ENCODE data around the gene BAD.

Gene BAD

DNA sequence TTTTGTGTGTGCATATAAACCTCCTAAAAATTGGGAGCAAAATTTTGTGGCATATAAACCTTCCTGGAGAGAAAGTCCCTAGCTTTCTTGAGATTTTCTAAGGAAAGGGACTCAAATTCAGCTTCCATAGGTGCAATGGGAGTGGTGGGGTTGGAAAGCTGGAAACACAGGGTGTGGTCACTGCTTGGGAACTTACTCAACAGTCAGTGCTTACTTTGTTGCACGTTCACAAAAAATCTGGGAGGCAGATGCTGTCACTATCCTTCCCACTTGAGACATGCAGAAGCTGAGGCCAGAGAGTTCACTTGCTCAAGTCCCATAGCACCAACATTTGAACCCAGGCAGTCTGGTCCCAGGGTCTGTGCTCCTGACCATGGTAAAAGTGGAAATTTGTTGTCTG lies 11.8 kb upstream of the BAD start:
- no peak for DNase-seq (ENCODE audit: low read depth in 2 of 2)

DNA sequence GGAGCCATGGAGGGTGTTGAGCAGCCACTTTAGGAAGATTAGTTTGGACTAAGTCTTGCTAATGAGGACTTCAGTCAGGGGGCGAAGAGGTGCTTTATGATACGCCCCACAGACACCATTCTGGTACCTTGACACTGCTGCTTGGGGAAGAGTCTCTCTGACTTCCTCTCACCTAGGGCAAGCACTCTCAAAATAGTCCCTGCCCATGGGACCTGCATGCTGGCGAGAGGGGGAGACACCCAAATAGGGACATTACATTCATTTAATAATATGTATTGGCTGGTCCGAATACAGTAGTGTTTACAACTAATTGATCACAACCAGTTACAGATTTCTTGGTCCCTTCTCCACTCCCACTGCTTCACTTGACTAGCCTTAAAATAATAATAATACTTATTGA lies 11.3 kb upstream of the BAD start:
- no peak for DNase-seq (ENCODE audit: low read depth in 2 of 2)

DNA sequence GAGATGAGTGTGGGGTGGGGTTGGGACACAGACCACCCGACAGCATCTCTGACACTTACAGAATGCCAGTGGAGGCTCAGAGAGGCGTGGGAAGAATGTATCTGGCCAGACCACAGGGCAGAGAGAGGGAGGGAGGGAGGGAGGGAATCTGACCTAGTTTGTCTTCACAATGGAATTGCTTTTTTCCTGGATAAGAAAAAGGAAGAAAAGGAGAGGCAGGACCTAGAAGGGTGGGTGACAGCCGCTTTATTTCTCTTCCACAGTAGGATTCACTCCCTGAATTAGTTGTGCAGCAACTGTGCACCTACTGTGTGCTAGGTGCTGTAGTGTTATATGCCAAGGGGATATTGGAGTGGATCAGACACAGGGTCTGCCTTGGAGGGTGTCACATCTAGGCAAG lies 10.3 kb upstream of the BAD start:
- no peak for DNase-seq (ENCODE audit: low read depth in 2 of 2)

DNA sequence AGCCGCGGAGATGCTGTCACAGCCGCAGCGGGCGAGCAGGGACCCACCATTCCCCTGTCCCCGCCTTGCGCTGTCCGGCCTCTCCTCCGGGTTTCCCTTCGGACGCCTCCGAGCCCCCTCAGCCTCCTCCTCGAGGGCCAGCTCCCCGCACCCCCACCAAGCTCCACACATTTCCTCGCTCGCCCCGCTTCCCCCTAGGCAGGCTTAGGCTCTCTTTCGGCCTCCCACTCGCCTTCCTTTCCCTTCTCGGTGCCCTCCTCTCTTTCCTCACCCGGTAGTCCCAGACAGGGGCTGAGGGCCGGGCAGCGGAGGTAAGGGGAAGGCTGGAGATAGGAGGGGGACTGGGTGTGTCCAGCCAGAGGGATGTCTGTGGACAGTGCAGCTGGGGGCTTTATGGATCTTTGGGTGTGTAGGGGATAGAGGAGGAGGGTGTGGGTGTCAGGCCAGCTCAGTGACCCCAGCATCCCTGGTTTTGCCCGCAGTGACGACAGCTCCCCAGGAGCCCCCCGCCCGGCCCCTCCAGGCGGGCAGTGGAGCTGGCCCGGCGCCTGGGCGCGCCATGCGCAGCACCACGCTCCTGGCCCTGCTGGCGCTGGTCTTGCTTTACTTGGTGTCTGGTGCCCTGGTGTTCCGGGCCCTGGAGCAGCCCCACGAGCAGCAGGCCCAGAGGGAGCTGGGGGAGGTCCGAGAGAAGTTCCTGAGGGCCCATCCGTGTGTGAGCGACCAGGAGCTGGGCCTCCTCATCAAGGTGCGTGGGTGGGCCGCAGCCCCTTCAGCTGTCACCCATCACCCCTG lies 8.2 kb upstream of the BAD start:
- DNase-seq (ENCODE audit: low read depth in 2 of 2), result no peak

DNA sequence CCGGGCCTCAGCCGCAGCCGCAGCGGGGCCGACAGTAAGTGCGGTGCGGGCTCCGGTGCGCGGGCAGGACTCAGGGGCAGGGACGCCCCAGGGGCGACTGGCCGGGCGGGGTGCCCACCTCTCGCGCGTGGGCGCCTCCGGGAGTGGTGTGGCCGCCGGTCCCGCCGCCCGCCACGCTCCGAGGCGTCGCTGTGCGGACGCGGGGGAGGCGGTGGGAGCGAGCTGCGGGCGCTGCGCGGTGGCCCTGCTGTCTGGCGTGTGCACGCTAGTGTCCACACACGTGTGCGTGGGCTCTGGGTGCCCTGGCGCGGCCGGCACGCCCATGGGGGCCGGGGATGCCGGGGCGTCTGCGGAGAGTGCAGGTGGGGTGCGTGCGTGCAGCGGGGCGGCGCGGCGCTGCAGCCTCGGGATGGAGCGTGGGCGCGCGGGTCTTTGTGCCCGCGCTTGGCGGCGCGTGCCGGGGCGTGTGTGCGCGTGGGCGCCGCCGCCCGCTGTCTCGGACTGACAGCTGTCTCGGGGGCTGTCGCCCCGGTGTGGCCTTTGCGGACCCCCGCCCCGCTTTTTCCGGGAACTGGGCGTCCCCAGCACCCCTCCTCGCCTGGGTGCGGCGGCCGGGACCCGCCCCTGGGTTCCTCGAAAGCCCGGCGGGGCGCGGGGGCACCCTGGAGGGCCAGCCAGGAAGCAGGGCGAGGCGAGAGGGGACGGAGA lies 7.4 kb upstream of the BAD start:
- no peak for DNase-seq (ENCODE audit: low read depth in 2 of 2)

DNA sequence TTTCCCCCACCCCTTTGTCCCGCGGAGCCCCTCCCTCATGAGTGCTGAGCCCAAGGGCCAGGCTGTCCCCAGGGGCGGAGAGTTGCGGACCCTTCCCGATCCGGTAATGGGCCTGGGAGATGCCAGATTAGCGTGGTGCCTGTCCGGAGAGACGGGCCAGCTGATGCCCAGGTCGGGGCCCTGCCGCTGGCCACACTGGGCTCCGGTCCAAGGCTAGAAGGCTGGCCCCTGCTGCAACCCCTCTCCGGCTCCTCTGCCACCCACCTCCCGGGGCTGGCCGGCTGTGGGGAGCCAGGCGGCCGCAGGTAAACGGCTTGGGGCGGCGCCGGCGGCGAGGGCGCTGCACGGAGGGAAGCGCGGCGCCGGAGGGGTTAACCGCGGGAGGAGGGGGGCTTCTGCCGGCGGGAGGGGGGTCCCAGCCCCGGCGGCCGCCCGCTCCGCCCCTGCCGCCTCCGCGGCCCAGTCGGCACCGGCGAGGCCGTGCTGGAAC lies 6.8 kb upstream of the BAD start, which contains the start of gene KCNK4:
KCNK4 (plus strand) TSS at position 41 of the 490 bp plus-strand sequence. CDS start 1,717 bp downstream, outside the sequence.
- no peak for DNase-seq (ENCODE audit: low read depth in 2 of 2)

DNA sequence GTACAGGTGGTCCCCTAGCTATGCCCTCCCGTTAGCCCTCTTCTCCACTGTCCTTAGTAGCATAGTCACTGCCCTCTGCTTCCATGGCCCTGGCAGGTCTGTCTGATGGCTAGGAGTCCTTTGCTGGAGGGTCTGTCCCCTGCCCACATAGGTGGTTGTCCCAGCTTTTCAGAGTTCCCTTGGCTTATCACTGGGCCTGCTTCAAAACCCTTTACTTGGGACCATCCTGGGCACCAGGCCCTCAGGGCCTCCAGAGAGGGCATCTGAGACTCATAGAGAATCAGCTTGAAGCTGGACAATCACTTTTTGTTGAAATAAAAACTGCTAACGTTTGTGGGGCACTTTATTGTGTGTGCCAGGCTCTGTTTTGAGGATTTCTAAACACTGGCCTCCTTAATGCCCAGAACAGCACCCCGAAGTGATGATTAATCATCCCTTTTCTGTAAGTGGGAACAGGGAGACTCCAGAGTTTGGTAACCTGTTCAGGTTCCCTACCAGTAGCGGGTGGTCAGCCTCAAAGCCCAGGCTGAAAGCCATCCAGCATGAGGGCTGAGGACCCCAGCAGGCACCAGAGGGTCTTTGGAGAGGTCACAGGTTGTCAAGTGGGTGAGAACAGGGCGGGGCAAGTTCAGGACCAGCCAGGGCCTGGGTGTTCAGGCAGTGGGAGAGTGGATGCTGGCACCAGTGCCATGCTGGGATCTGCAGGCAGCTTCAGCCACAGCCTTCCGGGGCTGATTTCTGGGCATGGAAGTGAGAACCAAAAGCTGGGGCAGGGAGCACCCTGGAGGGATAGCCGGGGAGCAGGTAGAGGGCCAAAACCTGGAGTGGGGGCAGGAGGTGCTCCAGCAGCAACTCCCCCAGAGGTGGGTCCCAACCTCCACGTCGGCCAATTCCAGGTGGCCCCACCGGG lies 6.1 kb upstream of the BAD start:
- no peak for DNase-seq (ENCODE audit: low read depth in 2 of 2)

DNA sequence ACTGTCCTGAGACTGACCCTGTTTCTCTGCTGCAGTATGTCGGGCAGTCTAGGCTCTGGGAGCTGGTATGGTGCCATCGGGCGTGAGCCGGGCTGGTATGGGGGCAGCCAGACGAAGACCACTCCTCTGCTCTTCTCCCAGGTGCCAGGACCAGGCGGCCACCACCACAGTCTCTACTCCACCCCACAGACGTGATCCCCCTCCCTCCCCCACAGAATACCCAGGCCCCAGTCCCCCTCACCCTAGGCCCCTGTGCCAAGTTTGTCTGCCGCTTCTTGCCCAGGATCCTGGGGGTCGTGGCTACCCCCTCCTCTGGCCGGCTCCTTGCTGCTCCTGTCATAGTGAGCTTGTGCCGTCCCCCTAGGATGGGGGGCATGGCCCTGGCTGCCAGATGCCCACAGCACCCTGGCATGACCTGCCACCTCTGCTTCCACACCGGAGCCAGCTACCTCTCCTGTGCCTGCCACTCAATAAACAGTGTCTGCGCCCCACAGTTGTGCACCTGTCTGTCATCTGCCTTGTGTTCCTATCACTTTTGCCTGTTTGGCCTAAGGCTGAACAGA lies 4.6 kb upstream of the BAD start:
- DNase-seq (ENCODE audit: low read depth in 2 of 2), result no peak

DNA sequence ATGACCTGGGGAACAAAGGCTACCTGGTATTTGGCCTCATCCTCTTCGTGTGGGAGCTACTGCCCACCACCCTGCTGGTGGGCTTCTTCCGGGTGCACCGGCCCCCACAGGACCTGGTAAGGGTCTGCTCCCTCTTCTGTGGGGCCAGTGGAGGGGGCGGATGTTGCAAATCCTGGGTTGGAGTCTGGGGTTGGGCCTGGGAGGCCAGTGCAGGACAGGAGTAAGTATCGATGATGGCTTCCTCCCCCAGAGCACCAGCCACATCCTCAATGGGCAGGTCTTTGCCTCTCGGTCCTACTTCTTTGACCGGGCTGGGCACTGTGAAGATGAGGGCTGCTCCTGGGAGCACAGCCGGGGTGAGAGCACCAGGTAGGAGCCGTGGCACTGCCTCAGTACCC lies 3.9 kb upstream of the BAD start:
- no peak for DNase-seq (ENCODE audit: low read depth in 2 of 2)

DNA sequence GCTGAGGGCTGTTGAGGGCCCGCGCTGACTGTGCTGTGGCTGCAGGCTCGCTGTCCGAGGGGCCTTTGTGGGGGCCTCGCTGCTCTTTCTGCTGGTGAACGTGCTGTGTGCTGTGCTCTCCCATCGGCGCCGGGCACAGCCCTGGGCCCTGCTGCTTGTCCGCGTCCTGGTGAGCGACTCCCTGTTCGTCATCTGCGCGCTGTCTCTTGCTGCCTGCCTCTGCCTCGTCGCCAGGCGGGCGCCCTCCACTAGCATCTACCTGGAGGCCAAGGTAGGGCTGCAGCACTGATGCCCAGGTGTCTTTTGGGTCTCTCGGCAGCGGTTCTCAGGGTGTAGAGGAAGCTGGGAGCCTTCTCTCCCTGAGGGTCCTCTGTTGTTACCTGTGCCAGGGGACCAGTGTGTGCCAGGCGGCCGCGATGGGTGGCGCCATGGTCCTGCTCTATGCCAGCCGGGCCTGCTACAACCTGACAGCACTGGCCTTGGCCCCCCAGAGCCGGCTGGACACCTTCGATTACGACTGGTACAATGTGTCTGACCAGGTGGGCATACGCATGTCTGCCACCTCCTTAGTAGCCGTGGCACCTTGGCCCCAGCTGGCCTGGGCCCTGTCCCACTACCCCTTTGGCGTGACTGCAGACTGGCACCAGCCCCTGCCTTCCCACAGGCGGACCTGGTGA lies 3.3 kb upstream of the BAD start:
- DNase-seq (ENCODE audit: low read depth in 2 of 2), result no peak

DNA sequence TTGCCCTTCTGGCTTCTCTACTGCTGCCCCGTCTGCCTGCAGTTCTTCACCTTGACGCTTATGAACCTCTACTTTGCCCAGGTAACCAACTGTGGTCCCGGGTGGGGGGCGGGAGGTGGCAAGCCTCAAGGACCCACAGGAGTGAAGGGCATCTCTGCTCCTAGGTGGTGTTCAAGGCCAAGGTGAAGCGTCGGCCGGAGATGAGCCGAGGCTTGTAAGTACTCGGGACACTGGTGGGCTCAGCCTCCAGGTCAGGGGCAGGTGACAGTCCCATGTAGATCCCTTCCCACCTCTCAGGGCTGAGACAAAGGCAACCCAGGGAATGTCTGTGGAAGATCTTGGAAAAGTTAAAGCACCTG lies 2.3 kb upstream of the BAD start:
- DNase-seq (ENCODE audit: low read depth in 2 of 2), result no peak

DNA sequence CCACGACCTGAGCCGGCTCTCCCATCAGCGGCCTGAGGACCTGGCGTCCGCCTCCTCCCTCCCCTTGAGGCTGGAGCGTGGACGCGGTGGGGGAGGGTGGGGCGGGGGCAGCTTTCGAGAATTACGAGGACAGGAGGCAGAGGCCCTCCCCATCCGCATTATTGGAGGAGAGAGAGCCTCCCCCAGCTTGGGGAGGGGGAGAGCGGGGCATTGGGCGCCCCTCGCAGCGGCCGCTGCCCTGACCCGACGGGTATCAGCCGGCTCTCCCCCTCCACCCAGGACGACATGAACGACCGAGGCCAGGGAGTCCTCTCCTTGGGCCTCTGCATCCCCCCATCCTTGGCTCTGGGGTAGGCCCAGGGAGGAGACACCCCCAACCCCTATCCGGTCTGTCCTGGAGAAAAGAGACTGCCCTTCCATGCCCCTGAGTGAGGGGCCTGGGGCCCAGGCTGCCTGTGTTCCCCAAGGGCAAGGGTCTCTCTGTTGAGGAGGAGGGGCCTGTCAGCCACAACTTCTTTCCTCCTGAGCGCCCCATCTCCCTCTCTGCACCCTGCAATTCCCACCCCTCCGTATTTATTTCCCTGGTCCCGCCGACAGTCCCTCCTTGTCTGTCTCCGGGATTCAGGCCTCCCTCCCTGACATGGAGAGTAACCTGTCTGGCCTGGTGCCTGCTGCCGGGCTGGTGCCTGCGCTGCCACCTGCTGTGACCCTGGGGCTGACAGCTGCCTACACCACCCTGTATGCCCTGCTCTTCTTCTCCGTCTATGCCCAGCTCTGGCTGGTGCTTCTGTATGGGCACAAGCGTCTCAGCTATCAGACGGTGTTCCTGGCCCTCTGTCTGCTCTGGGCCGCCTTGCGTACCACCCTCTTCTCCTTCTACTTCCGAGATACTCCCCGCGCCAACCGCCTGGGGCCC lies 1.7 kb upstream of the BAD start:
- no peak for DNase-seq (ENCODE audit: low read depth in 2 of 2)

DNA sequence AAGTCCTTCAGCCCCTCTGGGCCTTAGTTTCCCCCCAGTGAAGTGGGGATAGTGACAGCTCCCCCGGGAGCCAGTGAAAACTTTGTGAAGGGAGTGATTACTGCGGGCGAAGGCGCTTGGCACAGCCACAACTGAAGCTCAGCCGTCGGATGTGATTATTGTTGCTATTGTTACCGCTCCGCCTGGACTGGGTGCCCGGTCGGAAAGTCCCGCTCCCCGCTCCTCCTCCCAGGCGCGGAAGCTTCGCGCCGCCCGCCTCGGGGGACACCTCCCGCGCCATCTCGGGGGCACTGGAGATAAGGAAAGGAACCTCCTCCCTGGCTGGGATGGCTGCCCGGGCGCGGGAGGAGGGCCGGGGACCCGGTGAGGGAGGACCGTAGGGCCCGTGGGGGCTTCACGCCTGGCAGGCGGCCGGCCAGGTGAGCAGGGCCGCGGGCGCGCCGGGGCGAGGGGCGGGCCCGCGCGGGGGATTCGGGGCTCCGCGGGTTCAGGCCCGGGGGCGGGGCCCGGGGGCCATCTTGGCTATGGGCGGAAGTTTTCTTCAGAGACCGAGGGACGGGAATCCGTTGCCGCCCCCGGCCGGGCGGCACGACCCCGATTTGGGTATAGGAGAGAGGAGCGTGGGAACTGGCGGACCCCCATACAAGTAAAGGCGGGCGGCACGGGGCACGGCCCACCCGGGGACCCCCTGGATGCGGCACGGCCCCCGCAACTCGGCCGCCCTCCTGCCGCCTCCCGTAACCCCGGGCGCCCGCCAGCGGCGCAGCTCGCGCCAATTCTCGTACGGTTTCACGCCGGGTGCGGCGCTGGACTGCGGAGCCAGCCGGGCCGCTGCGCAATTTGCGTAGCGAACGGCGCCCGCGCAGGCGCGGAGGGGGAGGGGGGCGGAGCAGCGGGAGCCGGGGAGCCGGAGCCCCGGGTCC lies 758 bp upstream of the BAD start, which contains the start of gene GPR137:
GPR137 (plus strand) TSS at position 887 of the 923 bp plus-strand sequence. CDS start 677 bp downstream, outside the sequence.
- DNase-seq (ENCODE audit: low read depth in 2 of 2), result peak; percentile 84 to 87

DNA sequence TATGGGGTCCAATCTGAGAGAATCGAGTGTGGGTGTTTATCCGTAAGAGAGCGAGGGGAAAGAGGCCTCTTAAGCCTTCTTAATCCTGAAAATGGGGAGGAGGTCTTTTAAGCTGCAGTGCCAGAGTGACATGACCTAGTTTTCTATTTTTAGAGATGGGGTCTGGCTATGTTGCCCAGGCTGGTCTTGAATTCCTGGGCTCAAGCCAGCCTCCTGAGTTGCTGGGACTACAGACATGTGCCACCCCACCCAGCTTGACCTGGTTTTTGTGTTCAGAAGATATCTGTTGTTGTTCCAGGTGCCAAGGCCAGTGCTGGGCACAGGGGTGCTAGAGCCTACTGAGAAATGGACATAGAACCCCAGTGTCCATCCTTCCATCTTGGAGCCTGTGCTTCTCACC lies 1.4 kb downstream of the BAD start:
- no peak for DNase-seq (ENCODE audit: low read depth in 2 of 2)

DNA sequence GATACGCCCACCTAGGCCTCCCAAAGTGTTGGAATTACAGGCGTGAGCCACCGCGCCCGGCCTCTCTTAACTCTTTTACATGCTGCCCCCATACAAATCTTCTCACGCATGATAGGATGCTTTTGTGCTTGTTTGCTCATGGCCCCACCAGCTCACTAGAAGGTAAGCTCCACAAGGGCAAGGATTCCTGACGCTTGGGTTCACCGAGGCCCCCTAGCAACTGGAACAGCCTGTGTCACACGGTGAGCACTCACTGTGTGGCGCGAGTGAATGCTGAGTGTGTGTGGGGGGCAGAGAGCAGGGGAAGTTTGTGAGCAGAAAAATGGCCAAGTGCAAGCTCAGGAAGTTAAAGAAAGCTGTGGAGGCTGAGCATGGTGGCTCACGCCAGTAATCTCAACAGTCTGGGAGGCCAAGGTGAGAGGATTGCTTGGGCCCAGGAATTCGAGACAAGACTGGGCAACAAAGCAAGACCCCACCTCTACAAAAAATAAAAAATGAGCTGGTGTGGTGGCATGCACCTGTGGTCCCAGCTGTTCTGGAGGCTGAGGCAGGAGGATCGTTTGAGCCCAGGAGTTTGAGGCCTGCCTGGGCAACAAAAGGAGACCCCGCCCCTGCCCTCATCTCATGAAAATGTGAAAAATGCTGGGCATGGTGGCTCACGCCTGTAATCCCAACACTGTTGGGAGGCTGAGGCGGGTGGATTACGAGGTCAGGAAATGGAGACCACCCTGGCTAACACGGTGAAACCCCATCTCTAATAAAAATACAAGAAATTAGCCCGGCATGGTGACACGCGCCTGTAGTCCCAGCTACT lies 2.3 kb downstream of the BAD start:
- no peak for DNase-seq (ENCODE audit: low read depth in 2 of 2)

DNA sequence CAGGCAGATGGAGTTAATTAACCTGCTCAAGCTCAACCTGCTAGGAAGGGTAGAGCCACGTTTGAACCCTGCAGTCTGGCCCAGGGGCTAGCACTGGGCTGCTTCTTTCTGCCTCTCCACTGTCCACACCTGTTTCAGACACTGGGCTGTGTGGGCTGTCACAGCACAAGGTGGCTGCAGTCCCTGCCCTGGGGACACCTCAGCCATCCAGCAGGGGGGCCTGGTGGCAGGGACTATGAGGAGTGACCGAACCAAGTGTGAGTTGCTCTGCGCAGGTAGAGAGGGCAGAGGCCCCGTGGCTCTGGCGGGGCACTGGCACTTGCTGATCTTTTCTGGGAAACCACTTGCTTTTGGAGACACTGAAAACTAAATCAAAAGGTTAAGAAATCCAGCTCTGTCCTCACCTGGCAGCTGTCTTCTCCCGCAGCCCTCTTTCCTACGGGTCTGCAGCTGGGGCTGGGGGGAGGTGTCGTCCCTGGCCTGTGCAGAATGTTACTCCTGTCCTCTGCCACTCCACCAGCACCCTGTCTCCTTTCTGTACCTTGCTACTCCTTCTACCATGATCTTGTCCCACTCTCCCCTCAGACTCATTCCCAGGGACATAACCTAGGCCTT lies 5.8 kb downstream of the BAD start:
- no peak for DNase-seq (ENCODE audit: low read depth in 2 of 2)

DNA sequence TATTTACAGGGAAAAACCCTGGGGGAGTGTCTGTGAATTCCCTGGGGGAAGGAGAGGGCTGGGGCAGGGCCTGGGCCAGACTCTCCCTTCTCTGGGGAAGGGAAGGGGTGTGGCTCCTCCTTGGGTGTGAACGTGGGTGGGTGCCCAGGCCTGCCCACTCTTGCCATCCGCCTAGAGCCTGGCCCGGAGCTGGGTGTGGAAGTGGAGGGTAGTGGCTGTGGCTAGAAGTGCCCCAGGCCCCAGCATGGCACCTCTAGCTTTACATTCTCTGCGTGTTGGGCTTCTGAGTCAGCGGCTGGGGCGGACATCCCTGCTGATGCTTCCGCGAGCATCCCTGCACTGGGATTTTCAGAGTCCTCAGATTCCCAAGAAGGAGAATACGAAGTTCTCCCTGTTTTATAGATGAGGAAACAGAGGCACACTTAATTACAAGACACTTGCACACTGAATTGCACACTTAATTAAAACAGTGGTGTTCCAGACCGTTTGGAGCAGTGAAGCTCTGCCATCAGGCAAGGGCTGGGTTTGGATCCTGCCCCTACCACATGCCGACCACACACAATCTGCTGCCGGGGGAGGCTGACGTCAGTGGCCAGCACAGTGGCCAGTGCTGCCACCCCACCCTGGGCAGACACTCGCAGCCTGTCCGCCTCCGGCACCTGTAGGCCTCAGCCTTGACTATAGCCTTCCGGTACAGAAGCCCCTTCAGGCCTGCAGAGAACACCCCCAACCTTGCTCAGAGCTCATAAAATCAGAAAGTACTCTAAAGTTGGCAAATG lies 7.6 kb downstream of the BAD start:
- DNase-seq (ENCODE audit: low read depth in 2 of 2), result no peak
